AG04450 (cell line): ENCODE results near the gene KRT4. TPM values are rescaled to one million over a fixed set of nuclear protein-coding genes. Genes with fewer than 3 reads are reported as not detected.

Experiments used
- CTCF ChIA-PET: fragments of 300-600, 350-600 bp; formaldehyde crosslinking; extraction: SDS; loops from one replicate; lab custom pipeline; 2022; ENCODE audit warnings: antibody characterized with exemption, inconsistent platforms; lab: Charles Lee
- POLR2A ChIA-PET: fragments of 350-600 bp; formaldehyde crosslinking; extraction: SDS; loops from one replicate; lab custom pipeline; 2021; ENCODE audit warnings: antibody characterized with exemption, inconsistent platforms; lab: Yijun Ruan, JAX
- DNase-seq: peaks from one replicate; pipeline ENCODE4 v3.0.0-alpha.2; 2011; ENCODE audit warnings: low read depth, low spot score
- H3K27ac ChIP-seq: one replicate; pipeline ENCODE4 v1.5.1; 2012; ENCODE audit warnings: low read depth, low read length, control low read depth
- H3K27me3 ChIP-seq: one replicate; pipeline ENCODE4 v1.6.0; 2012; ENCODE audit warnings: low read length; ENCODE audit not compliant: control insufficient read depth, insufficient read depth
- H3K4me3 ChIP-seq: 2 replicates; pipeline ENCODE4 v1.5.1; 2011; ENCODE audit warnings: mild to moderate bottlenecking, low read depth, low read length, control low read depth
- H3K9me3 ChIP-seq: 2 replicates; pipeline ENCODE4 v1.5.1; 2012; ENCODE audit warnings: low read length; ENCODE audit not compliant: control insufficient read depth, insufficient read depth
- polyA plus RNA-seq: library from polyadenylated mRNA; depleted of rRNA; stranded (reverse); fragments of >200 nt; gene quantifications from 2 replicates; pipeline ENCODE4 v1.2.3, GENCODE V29; 2011
- TF ChIP-seq, protein P1 (sequence below): IDR thresholded peaks from 2 replicates; pipeline ENCODE4 v1.5.1; 2011; ENCODE audit warnings: low read depth, low read length, control low read depth, inconsistent platforms

KRT4 gene
- polyA plus RNA-seq, 1 experiment, result 0.16 TPM

DNA sequence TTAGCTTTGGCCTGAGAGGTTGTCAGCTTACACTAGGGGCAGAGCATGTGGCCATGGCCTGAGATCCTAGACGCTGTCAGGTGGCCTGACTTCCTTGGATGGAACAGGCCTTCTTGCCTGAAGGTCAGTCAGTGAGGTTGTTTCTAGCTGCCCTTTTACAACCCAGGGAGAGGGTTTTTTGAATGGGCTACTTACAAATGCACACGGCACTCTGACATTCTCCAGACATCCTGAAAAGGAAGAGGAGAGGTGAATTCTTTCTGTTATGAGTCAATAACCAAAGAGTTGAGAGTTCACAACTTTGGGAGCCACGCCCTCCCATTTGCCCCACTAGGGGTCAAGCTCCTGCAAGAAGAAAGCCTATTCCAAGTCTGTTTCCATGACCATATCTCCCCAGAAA is 44.6 kb downstream of the KRT4 start:
- H3K27me3 ChIP-seq, result peaks cover 12% of the 10 kb centered on the region

GRCh38 chr12:52768479-52769200 is 45.3 kb downstream of the KRT4 start:
- peaks cover 10% of the 10 kb centered on the region for H3K27me3 ChIP-seq

More for the DNA sequence above, 44.6 kb downstream of the KRT4 start:
- TF ChIP-seq, protein P1, sequence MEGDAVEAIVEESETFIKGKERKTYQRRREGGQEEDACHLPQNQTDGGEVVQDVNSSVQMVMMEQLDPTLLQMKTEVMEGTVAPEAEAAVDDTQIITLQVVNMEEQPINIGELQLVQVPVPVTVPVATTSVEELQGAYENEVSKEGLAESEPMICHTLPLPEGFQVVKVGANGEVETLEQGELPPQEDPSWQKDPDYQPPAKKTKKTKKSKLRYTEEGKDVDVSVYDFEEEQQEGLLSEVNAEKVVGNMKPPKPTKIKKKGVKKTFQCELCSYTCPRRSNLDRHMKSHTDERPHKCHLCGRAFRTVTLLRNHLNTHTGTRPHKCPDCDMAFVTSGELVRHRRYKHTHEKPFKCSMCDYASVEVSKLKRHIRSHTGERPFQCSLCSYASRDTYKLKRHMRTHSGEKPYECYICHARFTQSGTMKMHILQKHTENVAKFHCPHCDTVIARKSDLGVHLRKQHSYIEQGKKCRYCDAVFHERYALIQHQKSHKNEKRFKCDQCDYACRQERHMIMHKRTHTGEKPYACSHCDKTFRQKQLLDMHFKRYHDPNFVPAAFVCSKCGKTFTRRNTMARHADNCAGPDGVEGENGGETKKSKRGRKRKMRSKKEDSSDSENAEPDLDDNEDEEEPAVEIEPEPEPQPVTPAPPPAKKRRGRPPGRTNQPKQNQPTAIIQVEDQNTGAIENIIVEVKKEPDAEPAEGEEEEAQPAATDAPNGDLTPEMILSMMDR, result no peak
- no peaks in the 10 kb centered on the region for H3K9me3 ChIP-seq
- ChIA-PET CTCF (interaction anchor here (1.5 kb wide), 1 partner anchor 116 kb away, joined by 3 read pairs; no protein-coding TSS in a partner anchor), POLR2A (no interaction called here)
- no peak overlapping the region for H3K27ac ChIP-seq
- no peak for DNase-seq
- H3K4me3 ChIP-seq, result no peak overlapping the region

DNA sequence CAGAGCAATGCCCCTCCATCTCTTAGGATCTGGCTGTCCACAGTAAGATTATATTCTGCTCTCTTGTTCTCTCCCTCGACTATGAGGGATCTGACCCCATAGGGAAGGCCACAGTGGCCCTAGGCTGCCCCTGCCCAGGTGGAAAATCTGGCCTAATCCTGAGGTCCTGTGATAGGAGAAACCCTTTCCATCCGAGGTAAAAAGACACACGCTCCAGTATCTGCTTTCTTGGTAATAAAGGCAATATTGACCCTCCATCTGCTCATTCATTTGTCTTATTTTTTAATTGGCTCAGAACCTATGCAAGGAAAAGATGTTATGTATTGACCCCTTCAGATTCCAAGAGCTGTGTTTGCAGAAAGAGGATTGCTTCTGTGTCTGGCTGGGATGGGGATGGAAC is 46.5 kb downstream of the KRT4 start:
- ChIA-PET CTCF (no interaction called here), POLR2A (no interaction called here)
- DNase-seq, result no peak
- TF ChIP-seq, protein P1, result no peak
- Histone ChIP-seq H3K27me3 (peaks cover 4% of the 10 kb centered on the region), H3K27ac (no peak overlapping the region), H3K4me3 (no peak overlapping the region), H3K9me3 (no peaks in the 10 kb centered on the region)

More at GRCh38 chr12:52768479-52769200, 45.3 kb downstream of the KRT4 start:
- H3K4me3 ChIP-seq, result no peak overlapping the region
- TF ChIP-seq, protein P1, result no peak
- ChIA-PET POLR2A (no interaction called here), CTCF (no interaction called here)
- no peak overlapping the region for H3K27ac ChIP-seq
- H3K9me3 ChIP-seq, result no peaks in the 10 kb centered on the region
- DNase-seq, result no peak

DNA sequence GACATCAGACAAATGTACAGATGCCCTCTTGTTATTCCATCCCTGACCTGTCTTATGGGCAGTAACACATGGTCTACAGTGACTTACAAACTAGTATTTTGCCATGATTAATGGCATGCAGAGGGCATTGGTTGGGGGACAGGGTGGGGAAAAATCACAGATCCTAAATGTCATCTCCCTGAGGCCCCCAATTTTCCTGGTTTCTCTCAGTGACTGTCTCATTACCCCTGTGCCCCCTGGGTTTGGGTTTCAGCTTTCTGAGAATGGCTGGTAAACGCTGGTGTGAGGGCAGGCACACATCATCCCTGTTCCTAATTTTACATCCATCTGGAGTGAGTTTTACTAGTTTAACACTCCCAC is 46.9 kb downstream of the KRT4 start:
- no peaks in the 10 kb centered on the region for H3K9me3 ChIP-seq
- no peak overlapping the region for H3K4me3 ChIP-seq
- ChIA-PET POLR2A (no interaction called here), CTCF (no interaction called here)
- peaks cover 4% of the 10 kb centered on the region for H3K27me3 ChIP-seq
- DNase-seq, result no peak
- H3K27ac ChIP-seq, result no peak overlapping the region
- TF ChIP-seq, protein P1, result no peak

DNA sequence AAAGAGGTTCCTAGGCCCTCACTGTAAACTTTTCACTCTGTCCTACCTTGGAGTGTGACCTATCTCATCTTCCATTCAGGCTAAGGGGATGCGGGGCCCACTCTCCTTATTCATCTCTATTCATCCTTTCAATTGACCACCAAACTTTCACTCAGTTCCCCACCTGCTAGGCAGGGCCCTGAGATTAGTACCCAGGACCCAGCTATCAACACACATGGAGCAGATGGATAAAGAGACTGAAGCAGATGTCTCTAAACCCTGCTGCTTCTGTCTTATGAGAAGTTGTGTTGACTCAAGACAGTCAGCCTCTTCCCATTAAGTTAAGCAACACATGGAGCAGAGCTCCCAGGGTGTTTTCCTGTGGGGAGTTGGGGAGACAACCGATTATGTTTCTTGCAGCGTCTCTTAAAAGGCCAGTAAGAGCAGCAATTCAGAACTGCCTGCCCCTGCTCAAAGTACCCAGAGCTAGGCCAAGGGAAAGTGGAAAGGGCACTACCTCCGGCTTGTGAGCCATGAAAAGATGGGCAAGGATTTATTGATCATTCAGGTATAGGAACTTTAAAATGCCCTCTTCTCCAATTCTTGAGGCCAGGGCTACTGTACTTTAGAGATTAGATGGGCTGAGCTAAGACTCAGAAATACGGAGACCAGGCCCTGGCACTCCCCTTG is 47.4 kb downstream of the KRT4 start:
- H3K27me3 ChIP-seq, result peaks cover 4% of the 10 kb centered on the region
- CTCF ChIA-PET, result no interaction called here

More for the DNA sequence above, 47.4 kb downstream of the KRT4 start:
- Histone ChIP-seq H3K27ac (no peak overlapping the region), H3K4me3 (no peak overlapping the region), H3K9me3 (no peaks in the 10 kb centered on the region)
- no peak for DNase-seq
- POLR2A ChIA-PET, result no interaction called here
- TF ChIP-seq, protein P1, result no peak
